CD4-positive, alpha-beta T cell treated with Interferon gamma for 1 hour (primary cell): ENCODE data around the gene PREP.
"Not testable (repeated sequence)": the region's sequence is repeated elsewhere in the genome, so short reads cannot be mapped to it uniquely, and the experiment has no call there.

Experiments used
- DNase-seq: peaks from one replicate; pipeline ENCODE4 v3.0.0-alpha.2; 2020

Gene PREP

DNA sequence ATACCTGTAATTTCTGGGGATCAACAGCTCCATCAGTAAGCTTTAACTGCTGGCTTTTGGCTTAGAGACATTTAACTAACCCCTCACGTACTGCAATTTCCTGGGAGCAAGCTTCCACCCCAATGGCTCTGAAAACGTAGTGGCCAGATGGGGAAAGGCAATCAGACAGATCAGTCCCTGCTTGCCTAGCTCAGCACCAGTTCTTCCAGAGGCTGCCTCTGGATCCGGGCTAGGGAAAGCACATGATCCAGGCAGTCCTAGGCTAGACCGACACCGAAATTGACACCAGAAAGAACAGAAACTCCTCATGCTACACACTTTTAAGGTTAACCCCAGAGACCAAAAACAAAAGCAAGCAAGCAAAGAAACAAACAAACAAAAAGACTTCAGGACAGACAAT is 13.3 kb downstream of the PREP start:
- no peak for DNase-seq

GRCh38 chr6:105388392-105388791 is 14.5 kb downstream of the PREP start:
- no peak for DNase-seq

GRCh38 chr6:105384004-105384403 is 18.9 kb downstream of the PREP start:
- DNase-seq = no peak

DNA sequence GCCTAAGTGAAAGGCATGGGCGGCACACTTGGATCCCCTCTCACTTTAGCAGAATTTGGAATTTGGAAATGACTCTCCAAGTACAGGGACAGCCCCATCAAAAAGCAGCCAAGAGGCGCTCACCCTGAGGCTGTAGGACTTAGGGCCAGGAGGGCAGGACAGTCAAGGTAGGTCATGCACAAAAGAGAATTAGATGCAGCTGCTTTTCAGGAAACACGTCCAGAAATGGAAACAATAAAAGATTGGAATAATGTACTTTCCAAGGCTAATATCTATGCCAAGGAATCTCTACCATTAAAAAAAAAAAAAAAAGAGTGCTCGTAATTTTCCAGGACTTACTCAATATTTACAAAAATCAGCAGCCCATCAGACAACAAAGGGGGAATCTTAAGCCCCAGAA is 19.9 kb downstream of the PREP start:
- no peak for DNase-seq

- DNase-seq = no peak
Observed at GRCh38 chr6:105382496-105382895, 20.4 kb downstream of the PREP start.

GRCh38 chr6:105380634-105381033 is 22.2 kb downstream of the PREP start:
- no peak for DNase-seq

GRCh38 chr6:105375797-105376196 is 27.1 kb downstream of the PREP start:
- DNase-seq = no peak

GRCh38 chr6:105374010-105374420 is 28.9 kb downstream of the PREP start:
- DNase-seq = no peak

DNA sequence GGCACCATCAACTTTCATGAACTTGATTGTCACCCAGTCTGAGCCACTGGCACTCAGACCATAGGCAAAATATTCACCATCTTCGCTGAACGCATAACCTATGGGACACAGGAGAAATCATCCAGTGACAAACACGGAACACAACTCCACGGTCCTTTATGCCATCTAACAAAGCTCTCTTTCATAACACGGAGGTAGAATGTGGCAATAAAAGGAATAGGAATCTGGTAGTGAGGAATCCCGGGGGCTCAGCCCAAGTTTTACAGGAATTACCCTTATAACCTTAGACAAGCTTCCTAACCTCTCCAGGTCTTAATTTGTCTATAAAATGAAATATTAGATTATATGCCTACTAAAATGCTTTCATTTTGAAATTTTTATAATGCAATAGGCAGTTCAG is 29.4 kb downstream of the PREP start:
- DNase-seq = no peak

- no peak for DNase-seq
Observed at GRCh38 chr6:105372849-105373182, 30.1 kb downstream of the PREP start.

DNA sequence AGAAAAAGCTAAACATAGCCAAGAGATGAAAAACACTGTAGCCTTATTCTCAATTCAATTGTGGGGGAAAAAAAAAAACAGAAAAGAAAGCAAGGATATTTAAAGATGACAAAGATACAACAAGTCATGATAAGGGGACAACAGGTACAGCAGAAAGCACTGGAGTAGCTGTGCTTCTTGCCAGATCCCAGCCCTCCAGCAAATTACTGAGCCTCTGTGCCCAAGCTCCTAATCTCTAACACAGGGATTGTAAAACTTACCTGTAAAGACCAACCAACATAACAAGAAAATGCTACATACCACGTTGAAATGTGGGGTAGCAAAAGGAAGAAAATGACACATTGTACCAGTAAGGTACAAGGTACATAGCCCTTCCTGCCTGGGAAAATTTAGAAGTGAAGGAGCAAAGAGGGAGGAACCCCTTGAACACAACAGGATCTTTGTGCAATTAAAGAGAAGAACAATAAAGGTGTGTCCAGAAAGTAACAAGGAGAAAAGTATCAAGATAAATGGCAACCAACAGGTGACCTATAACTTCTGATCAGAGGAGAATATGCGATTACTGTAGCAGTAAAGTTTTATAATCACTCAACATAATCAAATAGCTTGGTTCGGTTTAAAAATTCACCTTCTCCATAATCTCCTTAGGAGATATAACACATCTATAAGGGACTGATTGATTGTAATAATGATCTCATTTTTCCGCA is 30.6 kb downstream of the PREP start:
- DNase-seq = no peak

- no peak for DNase-seq
Observed at GRCh38 chr6:105370351-105370750, 32.5 kb downstream of the PREP start.

DNA sequence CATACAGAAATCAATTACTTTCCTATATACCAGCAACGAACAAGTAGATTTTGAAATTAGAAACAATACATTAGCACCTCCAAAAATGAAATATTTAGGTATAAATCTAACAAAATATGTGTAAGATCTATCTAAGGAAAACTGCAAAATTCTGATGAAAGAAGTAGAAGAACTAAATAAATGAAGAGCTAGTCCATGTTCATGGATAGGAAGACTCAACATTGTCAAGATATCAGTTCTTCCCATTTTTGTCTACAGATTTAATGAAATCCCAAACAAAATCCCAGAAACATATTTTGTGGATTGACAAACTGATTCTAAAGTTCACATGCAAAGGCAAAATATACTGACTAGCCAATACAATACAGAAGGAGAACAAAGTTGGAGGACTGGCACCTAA is 33.7 kb downstream of the PREP start:
- DNase-seq = no peak

DNA sequence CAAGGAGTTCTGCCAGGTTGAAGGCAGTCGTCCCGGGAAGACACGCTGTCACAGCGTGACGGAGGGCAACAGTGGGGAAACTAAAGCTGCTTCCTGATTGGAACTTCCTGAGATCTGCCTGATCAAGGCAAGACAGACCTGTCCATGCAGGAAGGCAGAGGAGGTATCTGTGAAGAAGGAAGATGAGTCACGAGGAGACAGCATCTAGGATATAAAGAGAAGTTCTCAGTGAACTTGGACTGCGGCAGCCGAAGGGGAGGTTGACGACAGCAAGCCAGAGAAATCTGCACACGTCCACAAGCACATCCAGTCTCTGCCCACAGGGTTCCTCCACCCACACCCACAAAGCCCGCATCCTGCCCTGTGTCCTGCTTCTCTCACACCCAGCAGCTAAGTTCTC is 38.6 kb downstream of the PREP start:
- DNase-seq = no peak

GRCh38 chr6:105363100-105363754 is 39.7 kb downstream of the PREP start:
- DNase-seq = no peak

DNA sequence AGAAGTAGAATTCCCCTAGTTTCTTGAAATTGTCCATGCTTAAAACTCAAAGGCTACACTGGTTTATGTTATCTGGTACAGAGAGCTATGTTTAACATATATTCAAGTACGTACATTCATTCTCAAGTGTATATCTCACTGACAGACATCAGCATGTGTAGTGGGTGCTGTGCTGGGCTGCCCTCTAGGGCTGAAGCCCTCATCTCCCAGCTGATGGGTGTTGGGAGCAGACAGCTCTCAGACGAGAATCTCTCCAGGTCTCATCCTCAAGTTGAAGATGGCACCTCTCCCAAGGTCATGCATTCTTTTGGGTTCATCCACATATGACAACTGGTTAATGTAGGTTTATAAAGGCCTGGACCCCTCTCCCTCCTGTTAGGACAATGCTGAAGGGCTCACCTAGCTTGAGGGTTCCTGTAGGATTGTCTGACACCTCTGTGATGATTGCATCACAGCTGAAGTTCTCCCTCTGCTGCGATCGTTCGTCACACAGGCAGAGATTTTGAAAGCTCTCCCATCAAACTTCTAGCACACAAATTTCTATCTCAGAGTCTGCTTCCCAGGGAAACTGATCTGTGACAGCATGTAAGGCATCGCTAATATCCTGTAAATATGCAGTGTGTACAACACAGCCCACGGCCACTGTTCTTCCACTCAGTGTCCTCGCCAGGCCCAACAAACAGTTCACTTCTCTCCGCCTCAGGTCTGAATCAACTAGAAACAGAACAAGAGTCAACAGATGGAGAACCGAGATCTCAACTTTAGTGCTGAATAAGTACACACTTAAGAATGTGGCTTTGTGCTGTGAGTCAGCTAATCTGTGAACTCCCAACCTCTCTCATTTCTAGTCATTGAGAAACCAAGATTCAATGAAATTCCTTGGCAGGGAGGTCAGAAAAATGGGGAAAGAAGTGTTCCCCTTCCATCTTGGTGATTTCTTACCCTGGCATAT is 43.2 kb downstream of the PREP start:
- DNase-seq = no peak

- DNase-seq = no peak
Observed at GRCh38 chr6:105357165-105357564, 45.7 kb downstream of the PREP start.

DNA sequence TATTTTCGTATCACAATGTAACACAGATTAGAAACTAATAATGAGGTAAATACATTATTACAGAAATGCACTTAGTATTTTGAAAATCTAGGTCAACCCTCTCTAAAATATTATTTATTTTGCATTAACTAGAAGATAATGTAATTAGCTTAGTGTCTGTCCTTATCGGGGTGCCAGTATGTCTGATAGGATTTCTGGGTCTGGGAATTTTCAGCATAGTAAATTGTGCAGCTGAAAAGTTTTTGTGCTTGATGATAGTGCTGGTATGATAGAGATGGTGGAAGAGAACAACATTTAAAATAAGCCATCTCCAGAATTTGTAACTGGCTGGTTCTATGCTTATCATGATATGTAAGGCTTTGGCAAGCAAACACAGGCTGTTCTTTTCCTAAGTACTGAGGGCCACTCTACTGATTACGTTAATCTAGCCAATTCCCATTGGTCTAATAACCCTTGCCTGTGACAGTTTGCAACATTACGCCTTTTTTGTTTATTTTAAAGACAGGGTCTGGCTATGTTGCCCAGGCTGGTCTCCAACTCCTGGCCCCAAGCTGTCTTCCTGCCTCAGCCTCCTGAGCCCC is 50.8 kb downstream of the PREP start:
- DNase-seq = no peak

GRCh38 chr6:105348897-105349296 is 54.0 kb downstream of the PREP start:
- no peak for DNase-seq

GRCh38 chr6:105346052-105346451 is 56.8 kb downstream of the PREP start:
- no peak for DNase-seq

GRCh38 chr6:105345506-105345905 is 57.4 kb downstream of the PREP start:
- no peak for DNase-seq

DNA sequence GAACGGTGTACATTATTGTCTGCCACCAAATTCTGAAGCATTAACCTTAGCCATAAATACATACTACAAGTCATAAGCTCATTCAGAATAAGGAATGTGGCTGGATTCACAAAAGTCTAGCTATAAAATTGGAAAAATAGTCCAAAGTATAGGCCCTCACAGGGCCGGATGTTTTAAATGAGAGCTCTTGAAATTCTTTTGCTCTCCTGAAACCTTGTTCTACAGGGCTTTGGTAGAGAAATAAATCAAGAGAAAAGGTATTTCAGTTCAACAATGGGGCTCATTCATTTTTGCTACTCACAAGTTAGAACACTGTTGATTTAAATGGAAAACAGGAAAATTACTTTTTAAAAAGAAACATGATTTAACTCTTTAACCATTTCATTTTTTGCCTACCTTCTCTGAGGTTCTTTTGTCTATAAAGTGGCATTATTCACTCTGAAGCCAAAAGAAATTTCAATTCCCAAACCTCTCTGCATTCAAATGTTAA is 58.0 kb downstream of the PREP start:
- DNase-seq = no peak

- not testable (repeated sequence) for DNase-seq
Observed at GRCh38 chr6:105338350-105338983, 64.4 kb downstream of the PREP start.
